ENCODE results near the gene LHFPL3. TPM values are rescaled to one million over a fixed set of nuclear protein-coding genes. Genes with fewer than 3 reads are reported as not detected.

LHFPL3 gene
- total RNA-seq, 1 experiment from 2014 or later, result not detected

DNA sequence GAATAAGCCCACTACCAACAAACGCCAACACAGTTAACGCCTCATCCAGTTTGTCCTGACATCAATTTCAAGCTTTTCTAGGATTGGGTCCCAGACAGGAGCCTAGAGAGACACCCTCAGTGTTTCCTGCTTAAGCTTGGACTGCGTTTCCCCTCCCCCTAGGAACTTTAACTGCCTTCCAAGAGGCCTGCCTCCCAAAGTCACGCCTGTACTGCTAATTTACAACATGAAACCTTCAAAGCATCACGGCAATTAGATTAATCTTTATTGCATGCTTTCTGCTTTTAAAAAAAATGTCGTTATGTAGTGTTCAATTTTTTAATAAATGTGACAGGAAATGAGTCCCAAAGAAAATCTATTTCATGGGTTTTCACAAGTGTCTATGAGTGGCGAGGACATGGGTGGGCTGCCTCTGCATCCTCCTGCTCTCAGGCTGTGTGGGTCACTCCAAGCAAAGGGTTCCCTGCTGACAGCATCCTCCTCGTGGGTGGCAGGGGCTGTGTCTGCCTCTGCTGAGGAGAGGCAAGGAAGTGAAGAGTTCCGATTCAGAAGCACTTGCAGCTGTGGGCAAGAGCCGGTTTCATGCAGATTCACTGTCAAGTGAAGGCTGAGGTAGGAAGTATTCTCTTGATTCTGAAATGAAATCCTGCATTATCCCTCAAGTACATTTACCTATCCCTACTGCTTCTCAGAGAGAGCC, 492.6 kb downstream of the LHFPL3 start:
- Histone ChIP-seq H3K23me2 (ENCODE audit: insufficient read length, low read depth, low read length, poor library complexity, severe bottlenecking) (no peaks in the 10 kb centered on the region), H2AK5ac (ENCODE audit: insufficient read length, low read length) (no peak overlapping the region), H3K27me3 (ENCODE audit: insufficient read depth, low read length) (no peaks in the 10 kb centered on the region), H3K23ac (ENCODE audit: insufficient read length, low read depth, low read length) (no peak overlapping the region), H2BK120ac (ENCODE audit: low read depth, low read length, poor library complexity, severe bottlenecking) (no peak overlapping the region), H3K56ac (ENCODE audit: insufficient read length, low read depth, low read length) (no peak overlapping the region), H4K20me1 (ENCODE audit: control insufficient read depth, insufficient read depth, insufficient read length) (no peaks in the 10 kb centered on the region), H3K9ac (ENCODE audit: extremely low read depth, insufficient read length, low read length) (no peak overlapping the region), H3K4me2 (ENCODE audit: insufficient read depth, insufficient read length, low read length) (no peak overlapping the region), H3K79me1 (ENCODE audit: insufficient read depth, low read depth, low read length, poor library complexity, severe bottlenecking) (no peaks in the 10 kb centered on the region), H3K14ac (ENCODE audit: insufficient read depth, low read length) (no peak overlapping the region; the same call in 1 of the 2 replicates), H4K8ac (replicated peaks; ENCODE audit: insufficient read length, low read depth, low read length) (no peak overlapping the region), H3K4ac (ENCODE audit: low read depth, low read length) (no peak overlapping the region), H3K27ac (ENCODE audit: insufficient read length, low read depth, low read length) (no peak overlapping the region), H4K91ac (ENCODE audit: insufficient read length, low read depth, low read length) (no peak overlapping the region), H3K79me2 (ENCODE audit: insufficient read depth, low read length) (no peaks in the 10 kb centered on the region), H2AFZ (ENCODE audit: low read length) (no peak overlapping the region), H3T11ph (ENCODE audit: low read length) (no peak overlapping the region), H2BK20ac (ENCODE audit: low read depth, low read length, poor library complexity, severe bottlenecking) (no peak overlapping the region), H2BK5ac (ENCODE audit: insufficient read length, low read length) (no peak overlapping the region), H4K5ac (ENCODE audit: insufficient read length, low read depth, low read length) (no peak overlapping the region), H2BK12ac (ENCODE audit: insufficient read length, low read depth, low read length) (no peak overlapping the region), H2BK15ac (ENCODE audit: low read depth, low read length) (no peak overlapping the region), H3K9me3 (ENCODE audit: control insufficient read depth, low read depth, low read length) (no peaks in the 10 kb centered on the region), H3K4me1 (ENCODE audit: insufficient read depth, low read length) (no peaks in the 10 kb centered on the region), H3K18ac (ENCODE audit: insufficient read length, low read depth, low read length) (no peak overlapping the region)
- H3K9me3 Mint-ChIP-seq, result no peaks in the 10 kb centered on the region
- no peak for DNase-seq
- H3K27me3 Mint-ChIP-seq (ENCODE audit: low read depth), result no peaks in the 10 kb centered on the region
- H3K36me3 Mint-ChIP-seq (ENCODE audit: insufficient read depth in 1 of 3, low read depth in 3 of 3), result no peaks in the 10 kb centered on the region
- no peak overlapping the region for H3K4me3 Mint-ChIP-seq
- no CpG with 5 or more reads among the region's 10 CpGs for WGBS (ENCODE audit: extremely low coverage, insufficient read length, low lambda C conversion rate)
- peak overlapping the region in 1 of 3 experiments; percentile 75; a peak in 2 of 7 replicates for H3K27ac Mint-ChIP-seq
- TF ChIP-seq, protein P1, sequence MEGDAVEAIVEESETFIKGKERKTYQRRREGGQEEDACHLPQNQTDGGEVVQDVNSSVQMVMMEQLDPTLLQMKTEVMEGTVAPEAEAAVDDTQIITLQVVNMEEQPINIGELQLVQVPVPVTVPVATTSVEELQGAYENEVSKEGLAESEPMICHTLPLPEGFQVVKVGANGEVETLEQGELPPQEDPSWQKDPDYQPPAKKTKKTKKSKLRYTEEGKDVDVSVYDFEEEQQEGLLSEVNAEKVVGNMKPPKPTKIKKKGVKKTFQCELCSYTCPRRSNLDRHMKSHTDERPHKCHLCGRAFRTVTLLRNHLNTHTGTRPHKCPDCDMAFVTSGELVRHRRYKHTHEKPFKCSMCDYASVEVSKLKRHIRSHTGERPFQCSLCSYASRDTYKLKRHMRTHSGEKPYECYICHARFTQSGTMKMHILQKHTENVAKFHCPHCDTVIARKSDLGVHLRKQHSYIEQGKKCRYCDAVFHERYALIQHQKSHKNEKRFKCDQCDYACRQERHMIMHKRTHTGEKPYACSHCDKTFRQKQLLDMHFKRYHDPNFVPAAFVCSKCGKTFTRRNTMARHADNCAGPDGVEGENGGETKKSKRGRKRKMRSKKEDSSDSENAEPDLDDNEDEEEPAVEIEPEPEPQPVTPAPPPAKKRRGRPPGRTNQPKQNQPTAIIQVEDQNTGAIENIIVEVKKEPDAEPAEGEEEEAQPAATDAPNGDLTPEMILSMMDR (conservative IDR thresholded peaks at IDR 0.05), result no peak
- peaks cover 32 to 47% of the 10 kb centered on the region in 2 experiments for H3K4me1 Mint-ChIP-seq
